Measurements from ENCODE around the gene CEP135.

CEP135 gene

DNA sequence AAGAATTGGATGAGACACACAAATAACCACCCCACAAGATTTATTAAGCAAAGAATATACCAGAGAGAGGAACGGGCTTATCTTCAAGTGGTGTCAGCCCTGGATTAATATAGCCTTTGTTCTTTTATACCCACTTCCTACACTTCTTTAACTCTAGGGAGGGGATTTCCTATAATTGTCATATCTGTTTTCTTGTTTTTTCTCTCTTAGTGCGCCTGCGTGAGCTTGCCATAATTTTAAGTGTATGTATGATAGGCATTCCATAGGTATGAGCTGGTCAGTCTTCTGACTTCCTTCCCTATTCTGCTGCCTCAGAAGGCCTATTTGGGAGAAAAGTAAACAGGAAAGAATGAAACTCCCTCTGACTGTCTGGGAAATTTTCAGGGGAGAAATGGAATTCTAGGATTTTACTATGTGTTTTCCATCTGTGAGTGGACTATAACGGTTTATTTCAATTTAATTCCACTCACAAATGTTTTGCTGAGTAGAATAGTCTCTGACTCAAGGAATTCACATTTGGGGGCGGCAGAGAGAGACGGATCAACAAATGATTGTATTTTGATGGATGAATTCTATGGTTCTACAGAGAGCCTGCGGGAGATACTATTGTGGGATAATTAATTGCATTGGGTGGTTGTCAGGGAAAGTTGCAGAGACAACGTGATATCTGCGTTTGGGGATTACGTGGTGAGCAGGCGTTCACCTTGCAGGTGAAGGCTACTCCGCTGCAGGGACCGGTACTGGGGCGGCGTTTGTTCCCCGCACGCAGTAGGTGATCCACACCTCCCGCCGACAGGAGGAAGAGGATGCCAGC is 626 bp upstream of the CEP135 start:
- TF ChIP-seq, protein P1, sequence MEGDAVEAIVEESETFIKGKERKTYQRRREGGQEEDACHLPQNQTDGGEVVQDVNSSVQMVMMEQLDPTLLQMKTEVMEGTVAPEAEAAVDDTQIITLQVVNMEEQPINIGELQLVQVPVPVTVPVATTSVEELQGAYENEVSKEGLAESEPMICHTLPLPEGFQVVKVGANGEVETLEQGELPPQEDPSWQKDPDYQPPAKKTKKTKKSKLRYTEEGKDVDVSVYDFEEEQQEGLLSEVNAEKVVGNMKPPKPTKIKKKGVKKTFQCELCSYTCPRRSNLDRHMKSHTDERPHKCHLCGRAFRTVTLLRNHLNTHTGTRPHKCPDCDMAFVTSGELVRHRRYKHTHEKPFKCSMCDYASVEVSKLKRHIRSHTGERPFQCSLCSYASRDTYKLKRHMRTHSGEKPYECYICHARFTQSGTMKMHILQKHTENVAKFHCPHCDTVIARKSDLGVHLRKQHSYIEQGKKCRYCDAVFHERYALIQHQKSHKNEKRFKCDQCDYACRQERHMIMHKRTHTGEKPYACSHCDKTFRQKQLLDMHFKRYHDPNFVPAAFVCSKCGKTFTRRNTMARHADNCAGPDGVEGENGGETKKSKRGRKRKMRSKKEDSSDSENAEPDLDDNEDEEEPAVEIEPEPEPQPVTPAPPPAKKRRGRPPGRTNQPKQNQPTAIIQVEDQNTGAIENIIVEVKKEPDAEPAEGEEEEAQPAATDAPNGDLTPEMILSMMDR (IDR thresholded peaks at IDR 0.05): no peak

DNA sequence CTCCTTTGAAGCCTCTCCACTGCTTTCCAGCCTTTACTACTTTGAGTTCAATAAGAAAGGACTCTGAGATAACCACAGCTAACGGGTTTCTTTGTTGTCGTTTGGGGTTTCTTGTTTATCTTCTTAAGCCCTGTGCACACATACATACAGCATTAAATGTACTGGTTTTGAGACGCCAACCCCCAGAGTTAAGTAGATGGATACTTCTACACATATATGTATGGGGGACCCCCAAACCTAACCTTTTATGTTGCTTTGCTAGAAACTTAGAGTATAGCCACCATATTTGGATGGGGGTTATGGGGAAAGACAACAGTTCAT is 697 bp downstream of the CEP135 start:
- TF ChIP-seq, protein P1 (IDR thresholded peaks at IDR 0.05): no peak

DNA sequence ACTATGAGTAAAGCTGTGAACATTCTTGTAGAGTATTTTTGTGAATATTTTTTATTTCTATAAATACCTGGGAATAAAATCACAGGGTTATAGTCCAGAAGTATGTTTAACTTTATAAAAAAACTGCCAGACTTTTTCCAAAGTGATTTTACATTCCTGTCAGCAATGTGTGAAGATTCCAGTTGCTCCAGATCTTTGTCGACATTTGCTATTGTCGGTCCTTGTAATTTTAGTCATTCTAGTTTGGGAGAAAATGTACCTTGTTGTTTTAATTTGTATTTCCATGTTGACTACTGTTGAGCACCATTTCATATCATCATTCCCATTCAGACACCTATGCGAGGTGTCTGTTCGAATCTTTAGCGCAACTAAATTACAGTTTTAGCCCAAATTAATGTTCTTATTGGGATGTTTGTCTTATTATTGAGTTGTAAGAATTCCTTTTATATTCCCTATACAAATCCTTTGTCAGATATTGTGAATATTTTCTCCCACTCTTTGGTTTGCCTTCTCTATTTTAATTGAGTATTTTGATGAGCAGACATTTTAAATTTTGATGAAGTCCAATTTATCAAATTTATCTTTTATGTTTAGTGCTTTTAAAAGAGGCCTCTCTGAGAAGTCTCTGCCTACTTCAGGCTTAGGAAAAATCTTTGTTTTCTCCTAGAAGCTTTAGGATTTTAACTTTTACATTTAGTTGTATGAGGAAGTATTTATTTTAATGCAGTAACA is 2.6 kb downstream of the CEP135 start:
- TF ChIP-seq, protein P1 (IDR thresholded peaks at IDR 0.05): no peak

DNA sequence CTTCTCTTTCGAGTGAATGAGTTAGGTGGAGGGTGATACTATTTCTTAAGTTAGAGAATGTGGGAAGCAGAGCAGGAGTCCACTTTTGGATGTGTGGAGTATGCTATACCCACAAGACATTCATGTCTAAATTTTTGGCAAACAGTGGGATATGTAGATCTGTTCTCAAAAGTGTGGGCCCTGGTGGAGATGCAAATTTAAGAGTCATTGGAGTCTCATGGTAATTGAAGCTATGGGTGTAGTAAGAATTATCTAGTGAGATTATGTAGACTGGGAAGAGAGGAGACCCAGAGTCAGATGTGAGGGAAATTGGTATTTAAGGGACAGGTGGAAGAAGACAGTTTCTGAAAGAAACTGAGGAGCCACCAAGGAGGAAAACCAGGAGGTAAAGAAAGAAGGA is 7.0 kb downstream of the CEP135 start:
- TF ChIP-seq, protein P1 (IDR thresholded peaks at IDR 0.05): no peak

DNA sequence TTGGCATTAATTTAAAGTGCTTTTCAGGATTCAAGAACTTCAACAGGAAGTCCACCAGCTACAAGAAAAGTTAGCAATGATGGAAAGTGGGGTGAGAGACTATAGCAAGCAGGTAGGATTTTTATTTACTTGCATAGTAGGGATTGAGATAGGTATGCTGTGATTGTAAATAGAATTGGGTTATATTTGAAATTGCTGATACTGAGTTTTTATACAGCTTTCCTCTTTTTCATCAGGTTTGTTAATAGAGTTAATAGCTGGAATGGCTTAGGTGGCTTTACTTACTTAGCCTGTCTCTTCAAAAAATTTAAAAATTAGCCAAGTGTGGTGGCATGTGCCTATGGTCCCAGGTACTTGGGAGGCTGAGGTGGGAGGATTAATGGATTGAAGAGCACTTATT is 10.9 kb downstream of the CEP135 start:
- TF ChIP-seq, protein P1 (IDR thresholded peaks at IDR 0.05): no peak

DNA sequence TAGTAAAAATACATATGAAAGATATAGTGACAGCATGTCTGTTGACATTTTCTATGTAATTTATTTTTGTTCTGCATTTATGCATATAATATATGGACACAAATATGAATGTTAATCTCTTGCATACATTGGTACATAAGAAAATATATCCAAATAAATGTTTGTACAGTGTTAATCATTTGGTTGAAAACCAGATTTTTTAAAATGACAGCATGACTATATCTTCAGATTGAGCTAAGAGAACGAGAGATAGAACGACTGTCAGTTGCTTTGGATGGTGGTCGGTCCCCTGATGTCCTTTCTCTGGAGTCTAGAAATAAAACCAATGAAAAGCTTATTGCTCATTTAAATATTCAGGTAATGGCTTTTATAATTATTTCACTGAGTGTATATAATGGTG is 15.3 kb downstream of the CEP135 start:
- TF ChIP-seq, protein P1 (IDR thresholded peaks at IDR 0.05): no peak

DNA sequence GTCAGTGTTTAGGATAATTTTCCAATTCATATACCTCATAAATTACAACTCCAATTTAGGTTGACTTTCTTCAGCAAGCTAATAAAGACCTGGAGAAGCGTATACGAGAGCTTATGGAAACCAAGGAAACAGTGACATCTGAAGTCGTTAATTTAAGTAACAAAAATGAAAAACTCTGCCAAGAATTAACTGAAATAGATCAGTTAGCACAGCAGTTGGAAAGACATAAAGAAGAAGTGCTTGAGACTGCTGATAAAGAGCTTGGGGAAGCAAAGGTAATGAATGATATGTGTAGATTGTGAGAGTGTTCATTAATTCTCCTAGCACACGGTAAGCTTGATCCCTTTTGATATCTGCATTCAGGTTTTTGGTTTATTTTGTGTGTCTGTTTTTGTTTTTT is 16.8 kb downstream of the CEP135 start:
- TF ChIP-seq, protein P1 (IDR thresholded peaks at IDR 0.05): no peak

Data from LNCAP (cell line).